ENCODE results near the gene DOK7.
"Not testable (repeated sequence)": the region's sequence is repeated elsewhere in the genome, so short reads cannot be mapped to it uniquely, and the experiment has no call there.

DOK7 gene

DNA sequence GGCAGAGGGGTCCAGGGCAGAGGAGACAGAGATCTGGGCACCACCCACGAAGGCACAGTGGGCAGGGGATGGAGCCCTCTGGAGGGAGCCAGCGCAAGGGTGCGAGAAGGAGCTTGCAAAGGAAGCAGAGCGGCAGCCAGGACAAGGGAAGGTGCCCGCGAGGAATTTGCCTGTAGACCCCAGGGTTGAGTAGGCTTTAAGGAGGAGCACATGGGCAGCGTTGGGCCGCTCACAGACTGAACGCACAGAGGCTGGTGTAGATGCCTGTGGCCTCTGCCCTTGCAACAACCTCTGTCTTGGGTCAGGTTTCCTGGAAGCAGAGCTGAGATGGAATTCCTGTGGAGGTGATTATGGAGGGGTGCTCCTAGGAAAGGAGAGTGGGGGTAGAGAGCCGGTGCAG is 72.7 kb downstream of the DOK7 start:
- H3K27ac Mint-ChIP-seq: not testable (repeated sequence)

DNA sequence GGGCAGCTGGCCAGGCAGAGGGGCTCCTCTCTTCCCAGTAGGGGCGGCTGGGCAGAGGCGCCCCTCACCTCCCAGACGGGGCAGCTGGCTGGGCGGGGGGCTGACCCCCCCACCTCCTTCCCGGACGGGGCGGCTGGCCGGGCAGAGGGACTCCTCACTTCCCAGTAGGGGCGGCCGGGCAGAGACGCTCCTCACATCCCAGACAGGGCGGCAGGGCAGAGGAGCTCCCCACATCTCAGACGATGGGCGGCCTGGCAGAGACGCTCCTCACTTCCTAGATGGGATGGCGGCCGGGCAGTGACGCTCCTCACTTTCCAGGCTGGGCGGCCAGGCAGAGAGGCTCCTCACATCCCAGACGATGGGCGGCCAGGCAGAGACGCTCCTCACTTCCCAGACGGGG is 75.8 kb downstream of the DOK7 start:
- not testable (repeated sequence) for H3K4me1 Mint-ChIP-seq (ENCODE audit: low read depth); H3K27ac Mint-ChIP-seq; H3K36me3 Mint-ChIP-seq (ENCODE audit: low read depth); H3K27me3 Mint-ChIP-seq; H3K9me3 Mint-ChIP-seq; H3K4me3 Mint-ChIP-seq

More for the DNA sequence above, 72.7 kb downstream of the DOK7 start:
- H3K36me3 Mint-ChIP-seq (ENCODE audit: low read depth); H3K9me3 Mint-ChIP-seq; H3K27me3 Mint-ChIP-seq; H3K4me1 Mint-ChIP-seq (ENCODE audit: low read depth); H3K4me3 Mint-ChIP-seq: not testable (repeated sequence)

DNA sequence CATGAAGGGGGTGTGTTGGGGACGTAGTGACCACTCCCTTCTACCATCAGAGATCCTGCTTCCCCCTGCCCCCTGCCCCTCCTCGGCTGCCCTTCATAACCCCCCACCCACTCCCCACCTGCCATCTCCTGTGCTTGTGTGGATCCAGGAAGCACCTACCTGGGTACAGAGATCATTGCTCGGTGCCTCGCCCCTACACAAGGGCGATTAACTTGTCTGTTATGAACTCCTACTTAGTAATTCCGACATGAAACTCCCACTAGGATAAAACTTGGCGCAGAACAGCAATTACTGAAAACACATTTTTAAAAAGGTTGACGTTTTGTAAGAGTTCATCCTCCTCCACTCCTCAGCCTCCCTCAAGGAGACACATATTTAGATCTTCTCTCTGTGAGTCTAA is 80.3 kb downstream of the DOK7 start:
- not testable (repeated sequence) for H3K4me3 Mint-ChIP-seq; H3K4me1 Mint-ChIP-seq (ENCODE audit: low read depth); H3K9me3 Mint-ChIP-seq; H3K27ac Mint-ChIP-seq; H3K27me3 Mint-ChIP-seq; H3K36me3 Mint-ChIP-seq (ENCODE audit: low read depth)
